K562 (cell line): ENCODE data around the gene KIF1A. TPM values are rescaled to one million over a fixed set of nuclear protein-coding genes. Genes with fewer than 3 reads are reported as not detected.

ENCODE experiments used
- ATAC-seq: fragments of 200-7000 bp; cut with Tn5 transposase; 3 replicates; pipeline ENCODE4 v1.9.1; 2020; ENCODE audit warnings: moderate library complexity
- BruUV-seq: library from RNA; stranded (reverse); fragments of 400-500 nt; replicated peaks from 2 replicates; lab custom pipeline; 2021; lab: Mats Ljungman, UMichigan
- CTCF ChIA-PET: fragments of 300-600 bp; formaldehyde crosslinking; extraction: SDS; loops from one replicate; lab custom pipeline; 2021; ENCODE audit warnings: low intra/inter-chr PET ratio; lab: Yijun Ruan, JAX
- POLR2A ChIA-PET: fragments of 300-600, 350-650 bp; sonication (Branson Sonifier 250); formaldehyde crosslinking; extraction: SDS; loops from one replicate; lab custom pipeline; 2021; ENCODE audit warnings: antibody characterized with exemption, inconsistent platforms; lab: Yijun Ruan, JAX
- DNase-seq, 4 experiments: peaks; one replicate each; pipeline versions ENCODE4 v3.0.0 to v3.0.0-alpha.2; 2011 to 2018; ENCODE audit warnings: low spot score in 3 of 4, mixed read lengths in 3 of 4; ENCODE audit errors: extremely low read depth in 1 of 4
- FAIRE-seq: peaks from 2 replicates; lab custom pipeline; 2011; peaks lifted over from hg19 to GRCh38; lab: Jason Lieb, UNC
- H2AFZ ChIP-seq: 2 replicates; pipeline ENCODE4 v1.6.0; 2011; ENCODE audit warnings: low read depth, low read length, control low read depth, inconsistent platforms
- H3K27ac ChIP-seq: fragments of 200-600 bp; 3 replicates; pipeline ENCODE4 v1.8.0; 2011; ENCODE audit warnings: low read depth, mild to moderate bottlenecking, control low read depth, inconsistent platforms, low read length, moderate library complexity, mixed read lengths; ENCODE audit errors: extremely low read depth
- H3K27me3 ChIP-seq, 2 experiments: fragments of 300-600 bp in 1 of 2; 2 replicates in 1 of 2; 3 replicates in 1 of 2; pipeline versions ENCODE4 v1.6.0 to v1.8.0; 2011; ENCODE audit warnings: inconsistent platforms in 2 of 2, low read length in 2 of 2, mild to moderate bottlenecking in 1 of 2, mixed read lengths in 1 of 2, moderate library complexity in 1 of 2; ENCODE audit not compliant: control insufficient read depth in 2 of 2, insufficient read depth in 2 of 2
- H3K36me3 ChIP-seq: fragments of 300-600 bp; 3 replicates; pipeline ENCODE4 v1.8.0; 2011; ENCODE audit warnings: mild to moderate bottlenecking, low read length, inconsistent platforms; ENCODE audit not compliant: control insufficient read depth, insufficient read depth
- H3K4me1 ChIP-seq, 2 experiments: fragments of 200-600 bp in 1 of 2; replicated peaks in 1 of 2; 2 replicates in 1 of 2; 3 replicates in 1 of 2; pipeline versions ENCODE4 v1.5.1 to v1.8.0; 2011; ENCODE audit warnings: inconsistent platforms in 2 of 2, low read length in 2 of 2, mild to moderate bottlenecking in 1 of 2, mixed read lengths in 1 of 2, moderate library complexity in 1 of 2; ENCODE audit not compliant: control insufficient read depth in 2 of 2, insufficient read depth in 2 of 2
- H3K4me2 ChIP-seq: 2 replicates; pipeline ENCODE4 v1.6.1; 2011; ENCODE audit warnings: low read length, control low read depth, inconsistent platforms, mixed read lengths; ENCODE audit not compliant: insufficient read depth
- H3K4me3 ChIP-seq: fragments of 200-600 bp; sonication (generic), shearing (Covaris generic); 2 replicates; pipeline ENCODE4 v1.5.1; 2016; ENCODE audit warnings: control low read depth, inconsistent platforms
- H3K79me2 ChIP-seq: fragments of 200-600 bp; 3 replicates; pipeline ENCODE4 v1.8.0; 2011; ENCODE audit warnings: low read length, inconsistent platforms; ENCODE audit not compliant: control insufficient read depth, insufficient read depth
- H3K9ac ChIP-seq, 2 experiments: 2 replicates each; pipeline versions ENCODE4 v1.6.0 to v1.6.1; 2011; ENCODE audit warnings: low read depth in 2 of 2, low read length in 2 of 2, control low read depth in 1 of 2, inconsistent platforms in 1 of 2, mild to moderate bottlenecking in 1 of 2, mixed read lengths in 1 of 2; ENCODE audit not compliant: insufficient read depth in 1 of 2
- H3K9me1 ChIP-seq: one replicate; pipeline ENCODE4 v1.6.0; 2011; ENCODE audit warnings: inconsistent platforms, mild to moderate bottlenecking, low read length, moderate library complexity; ENCODE audit not compliant: control insufficient read depth, insufficient read depth
- H3K9me3 ChIP-seq: replicated peaks from 2 replicates; pipeline ENCODE4 v1.5.1; 2011; ENCODE audit warnings: low read depth, low read length, inconsistent platforms; ENCODE audit not compliant: control insufficient read depth, insufficient read depth
- H4K20me1 ChIP-seq: replicated peaks from 2 replicates; pipeline ENCODE4 v1.6.1; 2011; ENCODE audit warnings: low read length, inconsistent platforms, mixed read lengths; ENCODE audit not compliant: control insufficient read depth, insufficient read depth
- ERF ChIP-seq: fragments of 450-650 bp; formaldehyde crosslinking; IDR thresholded peaks from 2 replicates; pipeline ENCODE4 v1.4.0; 2020; ENCODE audit warnings: mild to moderate bottlenecking, mixed read lengths
- MAFG ChIP-seq: fragments of 450-650 bp; conservative IDR thresholded peaks from 2 replicates; pipeline ENCODE4 v1.6.1; 2016; ENCODE audit warnings: missing genetic modification characterization, missing compliant biosample characterization
- SMARCB1 ChIP-seq: IDR thresholded peaks from 2 replicates; pipeline ENCODE4 v1.6.1; 2011; ENCODE audit warnings: improper control_type of control experiment, low read depth; ENCODE audit not compliant: insufficient read length
- TBP ChIP-seq: optimal IDR thresholded peaks from 2 replicates; pipeline ENCODE3; 2011; ENCODE audit warnings: low read depth, low read length, improper control_type of control experiment
- ZFX ChIP-seq: sonication (generic); formaldehyde crosslinking; IDR thresholded peaks from 2 replicates; pipeline ENCODE4 v1.8.0; 2022; ENCODE audit warnings: mild to moderate bottlenecking, missing genetic modification reagents, moderate library complexity
- ZNF263 ChIP-seq: sonication (generic); formaldehyde crosslinking; IDR thresholded peaks from 2 replicates; pipeline ENCODE4 v1.8.0; 2022; ENCODE audit warnings: mild to moderate bottlenecking, missing genetic modification reagents, borderline replicate concordance
- WGBS: fragments of 100-300 bp; shearing (Covaris generic); methylation state at CpG from one replicate; pipeline ENCODE4 v1.1.6; 2016; ENCODE audit warnings: low coverage, mixed read lengths; ENCODE audit not compliant: insufficient coverage; ENCODE audit errors: missing lambda C conversion rate; 5-methylcytosine and 5-hydroxymethylcytosine counted together
- in situ Hi-C: fragments of 300-500 bp; cut with MboI; formaldehyde crosslinking; loops from 4 replicates; pipeline ENCODE4 v1.15.0; 2018; ENCODE audit warnings: inconsistent platforms, mixed read lengths
- intact Hi-C: fragments of 100-400 bp; cut with micrococcal nuclease; formaldehyde crosslinking; loops from 2 replicates; pipeline ENCODE4 v1.14.2; 2022
- polyA plus RNA-seq, 8 experiments: library from polyadenylated mRNA; depleted of rRNA in 4 of 8; stranded (reverse) in 5 of 8; unstranded in 3 of 8; fragments of >200 nt; fragmentation: Nextera tagmentation in 2 of 8; fragmentation: Illumina TruSeq in 1 of 8; extraction: Ambion mirVana in 2 of 8; extraction: Trizol in 1 of 8; gene quantifications; 2 replicates each; pipeline versions ENCODE4 v1.2.1 to v1.2.3, GENCODE V29; 2011 to 2014; ENCODE audit warnings: inconsistent platforms in 1 of 8, missing spikeins in 1 of 8
- total RNA-seq, 7 experiments: library from RNA; depleted of rRNA in 6 of 7; stranded (reverse); fragments of >200 nt in 6 of 7; fragmentation: Illumina TruSeq in 2 of 7; extraction: Trizol in 2 of 7; gene quantifications; 2 replicates each; pipeline versions ENCODE4 v1.2.1 to v1.2.3, GENCODE V29; 2011 to 2021; ENCODE audit warnings: low replicate concordance in 1 of 7

KIF1A gene
- total and polyA plus RNA-seq, 9 of the 15 experiments (the other 6 are each of a cell fraction or from before 2014, with no cell fraction given), result 0.07 to 1.4 (median 0.45) TPM; not detected in 2

DNA sequence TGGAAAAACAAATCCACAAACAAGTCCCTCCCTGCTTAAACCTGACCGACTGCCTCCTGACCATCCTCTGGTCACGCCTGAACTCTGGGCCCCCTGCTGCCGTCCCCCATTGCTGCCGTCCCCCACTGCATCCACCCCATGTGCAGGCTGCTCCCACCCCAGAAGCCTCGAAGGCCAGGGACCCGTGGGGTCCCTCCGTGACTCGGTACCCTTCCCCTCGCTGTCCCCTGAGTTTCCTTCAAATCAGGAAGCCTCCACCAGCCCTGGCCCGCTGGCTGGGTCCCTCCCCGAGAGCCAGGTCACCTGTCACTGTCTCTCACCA lies 30.7 kb upstream of the KIF1A start:
- Histone ChIP-seq H3K9ac (no peak overlapping the region; a peak in 1 of 4 replicates), H3K79me2 (no peaks in the 10 kb centered on the region), H3K9me3 (no peaks in the 10 kb centered on the region), H4K20me1 (no peaks in the 10 kb centered on the region), H3K36me3 (no peaks in the 10 kb centered on the region), H3K4me1 (peaks cover 0 to 9% of the 10 kb centered on the region in 2 experiments; a peak in 2 of 5 replicates)
- ATAC-seq (no peak), FAIRE-seq (no peak), DNase-seq (no peak)
- intact Hi-C loops, result no loop called here
- POLR2A ChIA-PET, result no interaction called here
- TF ChIP-seq ZNF263 (no peak), ERF (no peak), TBP (no peak), ZFX (no peak), SMARCB1 (no peak)
- TF ChIP-seq, all 486 proteins: peak for 0
- no peak overlapping the region for H2AFZ ChIP-seq
- WGBS, result 7% methylated on average over 3 of the region's 11 CpGs
- no peak overlapping the region for H3K27ac ChIP-seq
- H3K4me2 ChIP-seq, result no peak overlapping the region
- H3K27me3 ChIP-seq, result peaks cover 0 to 5% of the 10 kb centered on the region in 2 experiments; a peak in 1 of 5 replicates
- H3K9me1 ChIP-seq, result no peaks in the 10 kb centered on the region
- CTCF ChIA-PET, result no interaction called here
- in situ Hi-C loops, result no loop called here
- H3K4me3 ChIP-seq, result no peak overlapping the region
- no TSS peak for BruUV-seq

DNA sequence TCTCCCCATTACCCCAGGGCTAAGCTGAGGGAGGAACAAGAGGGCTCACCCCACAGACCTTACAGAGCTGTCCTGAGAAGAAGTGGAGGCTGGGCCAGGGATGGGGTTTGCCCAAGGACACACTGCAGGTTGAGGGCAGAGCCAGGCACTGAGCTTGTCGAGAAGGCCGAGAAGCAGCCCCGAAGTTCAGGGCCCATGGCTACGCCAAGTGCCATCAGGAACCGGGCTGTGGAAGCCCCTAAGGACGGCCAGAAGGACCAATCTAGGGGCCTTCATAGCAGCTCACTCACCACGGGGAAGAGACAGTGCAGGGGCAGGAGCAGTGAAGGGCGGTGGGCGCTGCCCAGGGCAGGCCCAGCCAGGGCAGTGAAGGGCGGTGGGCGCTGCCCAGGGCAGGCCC lies 30.0 kb upstream of the KIF1A start:
- Histone ChIP-seq H3K79me2 (no peaks in the 10 kb centered on the region), H3K4me3 (no peak overlapping the region), H3K9me1 (no peaks in the 10 kb centered on the region), H3K9ac (no peak overlapping the region), H2AFZ (no peak overlapping the region), H3K9me3 (no peaks in the 10 kb centered on the region), H3K27me3 (peaks cover 0 to 5% of the 10 kb centered on the region in 2 experiments; a peak in 1 of 5 replicates), H3K4me2 (no peak overlapping the region), H3K27ac (no peak overlapping the region), H3K36me3 (no peaks in the 10 kb centered on the region), H4K20me1 (no peaks in the 10 kb centered on the region), H3K4me1 (peaks cover 0 to 9% of the 10 kb centered on the region in 2 experiments; a peak in 2 of 5 replicates)
- no peak for ATAC-seq
- 0% methylated on average over 3 of the region's 11 CpGs for WGBS
- intact Hi-C loops, result no loop called here
- CTCF ChIA-PET, result interaction anchor here (0.5 kb wide), 1 partner anchor 25 kb away, joined by 3 read pairs; no protein-coding TSS in a partner anchor
- DNase-seq, result no peak
- FAIRE-seq, result no peak
- TF ChIP-seq MAFG (tag), result no peak
- POLR2A ChIA-PET, result no interaction called here
- in situ Hi-C loops, result no loop called here
- no TSS peak for BruUV-seq
